ENCODE results near the gene STOML3.

The STOML3 gene

DNA sequence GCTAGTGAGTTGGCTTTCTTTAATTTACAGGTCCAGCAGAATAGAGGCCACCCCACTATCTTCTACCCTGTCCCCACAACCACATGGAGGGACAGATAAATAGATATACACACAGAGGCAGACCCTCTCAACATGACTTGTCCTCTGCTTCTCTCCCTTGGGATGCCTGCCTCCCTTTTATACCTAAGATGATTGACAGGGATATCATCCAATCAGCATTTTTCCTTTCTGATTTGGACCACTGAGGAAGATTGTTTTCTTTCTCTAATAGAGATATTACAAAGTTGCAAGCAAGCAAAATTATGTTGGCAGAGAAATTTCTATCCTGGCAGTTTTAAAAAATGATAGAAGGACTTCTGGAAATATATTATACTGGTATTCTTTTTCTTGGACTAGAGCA lies 35.8 kb downstream of the STOML3 start:
- TF ChIP-seq, protein P1, sequence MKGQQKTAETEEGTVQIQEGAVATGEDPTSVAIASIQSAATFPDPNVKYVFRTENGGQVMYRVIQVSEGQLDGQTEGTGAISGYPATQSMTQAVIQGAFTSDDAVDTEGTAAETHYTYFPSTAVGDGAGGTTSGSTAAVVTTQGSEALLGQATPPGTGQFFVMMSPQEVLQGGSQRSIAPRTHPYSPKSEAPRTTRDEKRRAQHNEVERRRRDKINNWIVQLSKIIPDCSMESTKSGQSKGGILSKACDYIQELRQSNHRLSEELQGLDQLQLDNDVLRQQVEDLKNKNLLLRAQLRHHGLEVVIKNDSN (IDR thresholded peaks at IDR 0.05) = no peak
- TF ChIP-seq YY1 (IDR thresholded peaks at IDR 0.05; ENCODE audit: low read depth) (no peak), TAF1 (IDR thresholded peaks at IDR 0.05; ENCODE audit: low read depth) (no peak), CEBPB (IDR thresholded peaks at IDR 0.05) (no peak), ZBTB7A (IDR thresholded peaks at IDR 0.05; ENCODE audit: low read depth) (no peak), FOXM1 (IDR thresholded peaks at IDR 0.05; ENCODE audit: borderline replicate concordance, low read depth) (no peak), EP300 (IDR thresholded peaks at IDR 0.05; ENCODE audit: borderline replicate concordance) (no peak), NFIC (IDR thresholded peaks at IDR 0.05) (no peak), TEAD4 (IDR thresholded peaks at IDR 0.05) (no peak), CREB1 (IDR thresholded peaks at IDR 0.05; ENCODE audit: low read depth) (no peak), EGR1 (IDR thresholded peaks at IDR 0.05) (no peak), TCF12 (IDR thresholded peaks at IDR 0.05; ENCODE audit: low read depth) (no peak), RAD21 (IDR thresholded peaks at IDR 0.05; ENCODE audit: low read depth) (no peak)
- TF ChIP-seq, protein P2, sequence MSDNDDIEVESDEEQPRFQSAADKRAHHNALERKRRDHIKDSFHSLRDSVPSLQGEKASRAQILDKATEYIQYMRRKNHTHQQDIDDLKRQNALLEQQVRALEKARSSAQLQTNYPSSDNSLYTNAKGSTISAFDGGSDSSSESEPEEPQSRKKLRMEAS (IDR thresholded peaks at IDR 0.05) = no peak
- TF ChIP-seq, protein P3, sequence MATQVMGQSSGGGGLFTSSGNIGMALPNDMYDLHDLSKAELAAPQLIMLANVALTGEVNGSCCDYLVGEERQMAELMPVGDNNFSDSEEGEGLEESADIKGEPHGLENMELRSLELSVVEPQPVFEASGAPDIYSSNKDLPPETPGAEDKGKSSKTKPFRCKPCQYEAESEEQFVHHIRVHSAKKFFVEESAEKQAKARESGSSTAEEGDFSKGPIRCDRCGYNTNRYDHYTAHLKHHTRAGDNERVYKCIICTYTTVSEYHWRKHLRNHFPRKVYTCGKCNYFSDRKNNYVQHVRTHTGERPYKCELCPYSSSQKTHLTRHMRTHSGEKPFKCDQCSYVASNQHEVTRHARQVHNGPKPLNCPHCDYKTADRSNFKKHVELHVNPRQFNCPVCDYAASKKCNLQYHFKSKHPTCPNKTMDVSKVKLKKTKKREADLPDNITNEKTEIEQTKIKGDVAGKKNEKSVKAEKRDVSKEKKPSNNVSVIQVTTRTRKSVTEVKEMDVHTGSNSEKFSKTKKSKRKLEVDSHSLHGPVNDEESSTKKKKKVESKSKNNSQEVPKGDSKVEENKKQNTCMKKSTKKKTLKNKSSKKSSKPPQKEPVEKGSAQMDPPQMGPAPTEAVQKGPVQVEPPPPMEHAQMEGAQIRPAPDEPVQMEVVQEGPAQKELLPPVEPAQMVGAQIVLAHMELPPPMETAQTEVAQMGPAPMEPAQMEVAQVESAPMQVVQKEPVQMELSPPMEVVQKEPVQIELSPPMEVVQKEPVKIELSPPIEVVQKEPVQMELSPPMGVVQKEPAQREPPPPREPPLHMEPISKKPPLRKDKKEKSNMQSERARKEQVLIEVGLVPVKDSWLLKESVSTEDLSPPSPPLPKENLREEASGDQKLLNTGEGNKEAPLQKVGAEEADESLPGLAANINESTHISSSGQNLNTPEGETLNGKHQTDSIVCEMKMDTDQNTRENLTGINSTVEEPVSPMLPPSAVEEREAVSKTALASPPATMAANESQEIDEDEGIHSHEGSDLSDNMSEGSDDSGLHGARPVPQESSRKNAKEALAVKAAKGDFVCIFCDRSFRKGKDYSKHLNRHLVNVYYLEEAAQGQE (IDR thresholded peaks at IDR 0.05; ENCODE audit: low read depth) = no peak

DNA sequence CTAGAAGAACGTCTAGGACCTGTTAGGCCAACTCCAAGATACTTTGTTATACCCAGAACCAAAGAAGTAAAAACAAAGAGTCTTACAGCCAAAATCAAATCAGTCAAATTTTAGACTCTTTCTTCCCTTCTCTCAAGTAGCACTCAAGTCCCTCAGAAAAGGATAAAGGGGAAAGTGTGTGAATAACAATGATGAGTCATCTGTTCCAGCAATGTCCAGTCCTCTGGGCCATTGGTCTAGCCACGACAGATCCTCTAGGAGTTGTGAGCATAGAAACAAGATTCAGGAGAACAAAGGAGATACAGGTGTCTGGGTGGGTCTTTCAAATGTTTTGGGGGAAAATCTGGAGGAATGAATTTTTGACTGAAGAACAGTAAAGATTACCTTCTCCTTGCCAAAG lies 36.3 kb downstream of the STOML3 start:
- TF ChIP-seq TCF12 (IDR thresholded peaks at IDR 0.05; ENCODE audit: low read depth) (no peak), RAD21 (IDR thresholded peaks at IDR 0.05; ENCODE audit: low read depth) (no peak), TAF1 (IDR thresholded peaks at IDR 0.05; ENCODE audit: low read depth) (no peak), CEBPB (IDR thresholded peaks at IDR 0.05) (no peak), YY1 (IDR thresholded peaks at IDR 0.05; ENCODE audit: low read depth) (no peak), EGR1 (IDR thresholded peaks at IDR 0.05) (no peak), CREB1 (IDR thresholded peaks at IDR 0.05; ENCODE audit: low read depth) (no peak), ZBTB7A (IDR thresholded peaks at IDR 0.05; ENCODE audit: low read depth) (no peak), NFIC (IDR thresholded peaks at IDR 0.05) (no peak), EP300 (IDR thresholded peaks at IDR 0.05; ENCODE audit: borderline replicate concordance) (no peak), FOXM1 (IDR thresholded peaks at IDR 0.05; ENCODE audit: borderline replicate concordance, low read depth) (no peak), TEAD4 (IDR thresholded peaks at IDR 0.05) (no peak)
- TF ChIP-seq, protein P3 (IDR thresholded peaks at IDR 0.05; ENCODE audit: low read depth) = no peak
- TF ChIP-seq, protein P1 (IDR thresholded peaks at IDR 0.05) = no peak
- TF ChIP-seq, protein P2 (IDR thresholded peaks at IDR 0.05) = no peak

DNA sequence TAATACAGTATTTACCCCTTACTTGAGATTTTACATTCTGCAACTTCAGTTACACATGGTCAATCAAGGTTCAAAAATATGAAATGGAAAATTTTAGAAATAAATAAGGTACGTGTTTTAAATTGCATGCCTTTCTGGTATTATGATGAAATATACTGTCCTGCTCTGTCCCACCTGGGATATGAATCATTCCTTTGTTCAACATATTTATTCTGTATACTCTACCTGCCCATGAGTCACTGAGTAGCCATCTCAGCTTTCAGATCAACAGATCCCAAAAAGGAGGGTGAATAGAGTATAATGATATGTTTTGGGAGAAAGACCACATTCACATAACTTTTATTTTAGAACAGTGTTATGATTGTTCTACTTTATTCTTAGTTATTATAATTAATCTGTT lies 37.8 kb downstream of the STOML3 start:
- no peak for TF ChIP-seq TEAD4 (IDR thresholded peaks at IDR 0.05)
- TF ChIP-seq EGR1 (IDR thresholded peaks at IDR 0.05) = no peak
- no peak for TF ChIP-seq YY1 (IDR thresholded peaks at IDR 0.05; ENCODE audit: low read depth)
- no peak for TF ChIP-seq EP300 (IDR thresholded peaks at IDR 0.05; ENCODE audit: borderline replicate concordance)
- TF ChIP-seq TAF1 (IDR thresholded peaks at IDR 0.05; ENCODE audit: low read depth) = no peak
- TF ChIP-seq, protein P1 (IDR thresholded peaks at IDR 0.05) = no peak
- TF ChIP-seq TCF12 (IDR thresholded peaks at IDR 0.05; ENCODE audit: low read depth) = no peak
- TF ChIP-seq FOXM1 (IDR thresholded peaks at IDR 0.05; ENCODE audit: borderline replicate concordance, low read depth) = no peak
- TF ChIP-seq RAD21 (IDR thresholded peaks at IDR 0.05; ENCODE audit: low read depth) = no peak
- no peak for TF ChIP-seq NFIC (IDR thresholded peaks at IDR 0.05)
- TF ChIP-seq, protein P2 (IDR thresholded peaks at IDR 0.05) = no peak
- no peak for TF ChIP-seq CEBPB (IDR thresholded peaks at IDR 0.05)
- TF ChIP-seq ZBTB7A (IDR thresholded peaks at IDR 0.05; ENCODE audit: low read depth) = no peak
- no peak for TF ChIP-seq CREB1 (IDR thresholded peaks at IDR 0.05; ENCODE audit: low read depth)

DNA sequence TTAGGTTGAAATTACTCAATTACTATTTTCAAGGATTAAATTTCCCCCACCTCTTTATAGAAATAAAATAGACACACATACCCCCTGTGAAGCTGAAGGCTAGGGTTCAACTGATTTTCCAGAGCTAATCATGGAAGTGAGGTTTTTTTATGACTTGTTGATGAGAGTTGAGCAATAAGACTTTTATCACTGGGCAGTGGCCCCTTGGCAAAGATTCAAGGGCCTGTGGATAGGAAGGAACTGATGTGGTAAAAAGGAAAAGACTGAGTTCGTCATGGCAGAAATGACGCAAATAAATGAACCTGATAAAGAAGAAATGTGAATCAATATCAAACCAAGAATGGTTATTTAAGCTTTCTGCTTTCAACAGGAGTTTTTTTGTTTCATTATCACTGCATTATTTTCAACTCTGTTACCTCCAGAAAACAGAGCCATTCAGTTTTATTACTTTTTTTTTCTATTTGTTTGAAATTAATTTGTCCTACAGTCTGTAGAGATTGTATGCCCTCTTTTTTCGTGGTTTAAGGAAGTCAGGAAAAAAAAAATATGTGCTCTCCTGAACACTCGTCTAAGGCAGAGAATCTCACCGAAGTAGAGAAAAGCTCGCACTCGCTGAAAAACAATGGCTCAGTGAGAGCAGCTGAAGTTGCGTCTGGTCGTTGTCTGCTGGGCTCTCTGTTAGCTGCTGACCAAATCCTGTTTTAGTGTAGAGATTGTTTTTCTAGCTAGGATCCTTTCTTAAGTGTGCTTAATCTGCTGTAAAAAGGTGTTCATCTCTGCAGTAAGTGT lies 38.9 kb downstream of the STOML3 start:
- TF ChIP-seq TCF12 (IDR thresholded peaks at IDR 0.05; ENCODE audit: low read depth) (no peak), ZBTB7A (IDR thresholded peaks at IDR 0.05; ENCODE audit: low read depth) (no peak), FOXM1 (IDR thresholded peaks at IDR 0.05; ENCODE audit: borderline replicate concordance, low read depth) (no peak), CREB1 (IDR thresholded peaks at IDR 0.05; ENCODE audit: low read depth) (no peak), YY1 (IDR thresholded peaks at IDR 0.05; ENCODE audit: low read depth) (no peak), EGR1 (IDR thresholded peaks at IDR 0.05) (no peak)
- TF ChIP-seq, protein P1 (IDR thresholded peaks at IDR 0.05) = no peak
- TF ChIP-seq, protein P2 (IDR thresholded peaks at IDR 0.05) = no peak
